HG03103 (cell line): ENCODE results near the gene UBL4B.

Source experiments
- ATAC-seq: cut with Tn5 transposase; IDR thresholded peaks from one replicate; pipeline ENCODE4 v1.9.1; 2021; ENCODE audit warnings: low read depth; ENCODE audit not compliant: unreplicated experiment

UBL4B gene

GRCh38 chr1:110151175-110151669 lies 39.0 kb downstream of the UBL4B start:
- no peak for ATAC-seq

DNA sequence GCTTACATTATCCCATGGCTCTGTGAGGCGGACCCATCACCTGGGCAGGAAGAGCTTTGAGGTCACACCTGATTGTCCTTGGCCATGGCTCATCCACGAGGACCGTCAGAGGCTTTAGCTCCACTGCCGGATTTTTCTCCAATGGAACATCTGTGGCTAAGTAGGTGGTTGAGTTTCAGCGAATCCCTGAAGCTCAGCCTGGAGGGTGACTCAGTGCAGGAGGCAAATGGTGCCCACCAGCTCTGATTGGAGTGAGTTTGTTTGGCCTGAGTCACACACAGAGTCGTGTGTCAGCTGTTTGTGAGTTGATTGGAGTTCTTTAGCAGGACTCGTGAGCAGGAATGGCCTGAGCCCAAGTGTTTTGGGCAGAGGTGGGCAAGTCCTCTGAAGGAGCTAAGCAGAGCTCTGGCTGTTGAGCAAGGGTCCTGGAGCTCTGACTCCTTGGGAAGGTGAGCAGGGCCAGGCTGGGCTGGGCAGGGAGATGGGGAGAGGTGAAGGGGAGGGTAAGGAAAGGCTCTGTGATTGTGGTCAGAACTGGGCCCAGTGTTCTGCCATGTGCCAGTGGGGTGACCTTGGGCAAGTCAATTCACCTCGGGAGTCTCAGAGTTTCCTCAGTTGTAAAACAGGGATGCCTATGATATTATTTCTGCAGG lies 40.0 kb downstream of the UBL4B start:
- no peak for ATAC-seq

- no peak for ATAC-seq
Observed at GRCh38 chr1:110153407-110153950, 41.2 kb downstream of the UBL4B start.

DNA sequence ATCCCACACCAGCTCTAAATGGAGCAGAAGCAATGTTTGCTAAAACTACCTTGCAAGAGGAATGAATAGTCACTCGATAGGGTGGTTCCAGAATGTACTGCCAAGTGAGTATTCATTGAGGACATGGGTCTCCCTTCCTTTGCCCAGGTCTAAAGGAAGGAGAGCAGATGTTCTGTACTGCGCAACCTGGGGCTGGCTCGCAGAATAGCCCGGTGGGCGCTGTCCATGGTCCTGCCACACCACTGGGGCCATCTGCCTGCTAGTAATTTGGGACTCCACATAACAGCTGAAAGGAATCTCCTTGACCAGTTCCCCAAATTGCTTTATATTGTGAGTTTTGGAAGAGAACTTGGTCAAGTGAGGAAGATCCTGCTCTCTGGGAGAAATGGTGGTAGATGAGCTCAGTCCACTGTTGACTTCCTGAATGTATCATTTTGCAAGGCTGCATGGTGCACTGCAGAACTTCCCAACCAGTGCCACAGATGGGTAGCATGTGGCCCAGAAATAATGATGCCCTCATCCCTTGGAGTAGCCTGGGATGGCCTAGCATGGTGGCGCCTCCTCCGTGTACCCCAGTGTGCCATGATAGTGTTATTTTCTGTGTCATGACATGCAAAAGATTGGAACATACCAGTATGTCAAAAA lies 43.8 kb downstream of the UBL4B start:
- ATAC-seq: no peak

GRCh38 chr1:110158261-110158660 lies 46.0 kb downstream of the UBL4B start:
- ATAC-seq: no peak

DNA sequence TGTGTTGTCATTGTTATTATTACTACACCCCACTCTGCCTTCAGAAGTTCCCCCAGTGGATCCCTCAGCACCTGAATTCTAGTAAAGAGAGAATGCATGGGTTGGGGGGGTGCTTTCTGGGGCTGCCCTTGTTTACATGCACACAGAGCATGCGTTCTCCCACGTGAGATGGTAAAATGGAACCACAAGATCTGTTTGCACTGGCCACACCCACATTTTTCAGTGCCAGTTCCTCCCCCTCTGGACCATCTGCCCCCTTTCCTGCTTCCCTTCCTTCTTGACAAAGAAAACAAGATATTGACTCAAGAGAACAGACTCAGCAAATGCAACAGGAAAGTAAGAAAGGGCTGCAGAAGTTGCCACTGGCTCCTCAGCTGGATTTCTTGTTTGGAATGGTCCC lies 46.9 kb downstream of the UBL4B start:
- no peak for ATAC-seq

DNA sequence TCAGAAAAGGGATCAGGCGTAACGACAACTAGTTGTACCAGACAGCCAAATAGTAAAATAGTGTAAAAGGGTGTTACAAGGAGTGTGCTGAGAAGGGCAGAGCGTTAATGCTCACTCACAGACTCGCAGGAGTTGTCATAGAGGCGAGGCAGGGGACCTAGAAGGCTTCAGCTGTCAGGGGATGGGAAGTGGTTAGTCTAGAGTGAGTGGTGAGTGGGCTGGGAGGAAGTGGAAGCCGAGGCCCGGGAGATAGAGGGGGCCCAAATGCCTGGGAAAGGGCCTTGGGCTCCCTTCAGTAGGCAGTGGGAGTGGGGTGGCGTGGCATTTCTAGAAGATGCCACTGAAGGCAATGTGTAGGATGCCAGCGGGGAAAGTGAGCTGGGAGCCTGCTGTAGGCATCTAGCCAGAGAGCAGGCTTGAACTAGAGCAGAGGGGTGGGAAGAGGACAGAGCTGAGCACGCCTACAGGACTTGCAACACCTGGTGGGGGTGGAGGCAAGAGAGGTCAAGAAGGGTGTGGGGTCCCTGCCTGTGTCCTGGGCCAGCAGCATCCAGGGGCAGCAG lies 48.4 kb downstream of the UBL4B start:
- no peak for ATAC-seq

DNA sequence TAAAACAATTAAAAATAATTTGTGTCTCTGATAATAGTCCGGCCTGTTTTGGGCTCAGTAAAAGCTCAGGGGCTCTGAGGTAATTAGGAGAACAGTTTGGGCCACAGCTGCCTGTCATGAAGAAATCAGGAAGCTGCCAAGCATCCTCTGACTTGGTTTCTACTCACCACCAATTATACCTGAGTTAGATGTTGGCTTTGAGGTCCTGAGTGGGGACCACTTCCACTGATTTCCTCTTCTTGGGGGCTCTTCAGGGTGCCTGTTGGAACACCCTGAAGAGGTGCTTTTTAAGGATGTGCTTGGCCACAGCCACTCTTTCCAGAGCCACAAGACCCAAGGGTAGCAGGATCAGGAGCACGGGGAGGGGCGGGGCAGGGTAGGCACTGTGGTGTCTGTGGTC lies 48.9 kb downstream of the UBL4B start:
- ATAC-seq: no peak

GRCh38 chr1:110161849-110162248 lies 49.6 kb downstream of the UBL4B start:
- ATAC-seq: no peak
